Mammary microvascular endothelial cell (primary cell): ENCODE results near the gene UBR2. TPM values are rescaled to one million over a fixed set of nuclear protein-coding genes. Genes with fewer than 3 reads are reported as not detected.

ENCODE experiments used
- total RNA-seq: library from RNA; depleted of rRNA; stranded (reverse); fragments of >200 nt; gene quantifications from 2 replicates; pipeline ENCODE4 v1.2.3, GENCODE V29; 2015

Gene UBR2
- total RNA-seq = 11.5 and 13.9 TPM in 2 replicates

DNA sequence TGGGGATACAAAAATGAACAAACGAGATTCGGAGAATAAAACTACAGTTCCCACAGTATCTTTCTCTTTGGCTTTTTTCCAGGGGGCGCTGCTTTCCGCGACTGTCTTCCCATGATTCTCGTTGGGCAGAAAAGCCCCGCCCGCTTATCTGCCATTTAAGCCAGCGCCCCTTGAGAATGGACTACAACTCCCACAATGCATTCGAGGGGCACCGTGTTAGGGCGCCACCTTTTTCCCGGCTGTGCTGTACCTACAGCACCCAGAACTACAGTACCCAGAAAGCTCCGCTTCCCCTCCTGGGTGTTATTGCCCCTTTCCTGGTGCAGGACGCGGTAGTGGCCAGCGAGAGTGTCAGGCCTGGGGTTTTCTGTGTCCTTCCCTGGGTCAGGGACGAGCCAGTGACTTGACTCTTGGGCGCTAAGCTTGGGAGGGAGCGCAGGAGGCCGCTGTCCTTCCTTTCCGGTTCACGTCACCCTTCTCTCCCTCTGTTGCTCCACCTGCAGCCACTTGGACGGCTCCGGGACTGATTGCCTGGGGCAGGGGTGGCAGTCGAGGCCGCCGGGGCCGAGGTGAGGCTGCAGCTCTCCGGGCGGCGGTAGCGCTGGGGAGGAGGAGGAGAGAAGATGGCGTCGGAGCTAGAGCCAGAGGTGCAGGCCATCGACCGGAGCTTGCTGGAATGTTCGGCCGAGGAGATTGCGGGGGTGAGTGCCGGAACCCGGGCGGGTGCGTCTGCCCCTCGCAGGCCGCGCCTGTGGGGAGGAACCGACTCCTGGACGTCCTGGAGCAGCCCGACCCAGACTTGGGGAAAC is at the start of gene UBR2:
Gene UBR2 (plus strand): TSS at position 333 of the 809 bp plus-strand sequence. CDS start 291 bp downstream, at position 624.

DNA sequence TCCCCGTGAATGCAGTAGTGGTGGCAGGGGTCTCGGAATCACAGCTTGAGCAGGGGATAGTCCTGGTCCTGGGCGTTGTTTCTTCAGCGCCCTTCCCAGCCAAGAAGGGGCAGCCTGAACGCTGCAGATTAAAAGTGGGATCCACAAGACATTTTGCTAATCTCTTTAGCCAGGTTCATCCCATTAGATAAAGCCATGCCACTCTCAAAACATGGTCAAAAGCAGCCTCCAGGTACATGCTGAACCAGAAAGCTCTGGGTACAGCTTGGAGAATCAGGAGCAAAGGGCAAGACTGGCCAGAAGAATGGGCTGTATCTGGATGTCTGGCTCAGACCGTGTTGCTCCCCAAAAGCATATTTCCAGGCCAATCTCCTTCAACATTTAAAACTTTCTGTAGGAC is 158.7 kb downstream of the UBR2 start, which contains the start of gene PRPH2:
Gene PRPH2 (minus strand): TSS at position 101 of the 400 bp plus-strand sequence. CDS start 263 bp downstream, outside the sequence.

Other genes with a start within 250 kb of the UBR2 start
- 0.07 and 0.15 TPM in 2 replicates for gene TRERF1, start 112.1 kb upstream of the UBR2 start, total RNA-seq
- 0.49 and 0.53 TPM in 2 replicates for gene PRPH2, start 158.6 kb downstream of the UBR2 start, total RNA-seq
- 37.3 and 42.6 TPM in 2 replicates for gene TBCC, start 182.1 kb downstream of the UBR2 start, total RNA-seq
- gene BICRAL, start 218.0 kb downstream of the UBR2 start, total RNA-seq = 2.7 and 3.6 TPM in 2 replicates